Trophoblast cell (in vitro differentiated cells and primary cell): ENCODE data around the gene DMBX1.

ENCODE experiments used
- DNase-seq, 2 donors: peaks; one replicate each; pipeline ENCODE4 v3.0.0-alpha.2; 2016
- H2AFZ ChIP-seq: 2 replicates; pipeline ENCODE4 v1.6.1; 2013; ENCODE audit warnings: low read length, moderate library complexity, mild to moderate bottlenecking; ENCODE audit not compliant: insufficient read depth, poor library complexity
- H2AK5ac ChIP-seq: 2 replicates; pipeline ENCODE4 v1.6.1; 2013; ENCODE audit warnings: mild to moderate bottlenecking, low read length
- H2BK120ac ChIP-seq: 2 replicates; pipeline ENCODE4 v1.6.1; 2013; ENCODE audit warnings: low read length, mild to moderate bottlenecking, moderate library complexity; ENCODE audit not compliant: insufficient read depth, poor library complexity
- H2BK12ac ChIP-seq: 2 replicates; pipeline ENCODE4 v1.6.1; 2013; ENCODE audit warnings: mild to moderate bottlenecking, low read length, moderate library complexity
- H2BK5ac ChIP-seq: 2 replicates; pipeline ENCODE4 v1.6.1; 2013; ENCODE audit warnings: low read length, low read depth, moderate library complexity, mild to moderate bottlenecking; ENCODE audit not compliant: poor library complexity
- H3K14ac ChIP-seq: 2 replicates; pipeline ENCODE4 v1.6.1; 2013; ENCODE audit warnings: mild to moderate bottlenecking, low read length
- H3K18ac ChIP-seq: 2 replicates; pipeline ENCODE4 v1.6.1; 2013; ENCODE audit warnings: mild to moderate bottlenecking, low read length
- H3K23ac ChIP-seq: 2 replicates; pipeline ENCODE4 v1.6.1; 2013; ENCODE audit warnings: low read length
- H3K27ac ChIP-seq: 2 replicates; pipeline ENCODE4 v1.5.1; 2013; ENCODE audit warnings: low read depth, mild to moderate bottlenecking, inconsistent platforms, low read length, moderate library complexity
- H3K27me3 ChIP-seq: 2 replicates; pipeline ENCODE4 v1.6.1; 2013; ENCODE audit warnings: inconsistent platforms, mild to moderate bottlenecking, low read length, moderate library complexity; ENCODE audit not compliant: insufficient read depth
- H3K36me3 ChIP-seq, 2 experiments: 1 replicate in 1 of 2; 2 replicates in 1 of 2; pipeline ENCODE4 v1.6.1; 2013; ENCODE audit warnings: low read length in 2 of 2, mild to moderate bottlenecking in 2 of 2, moderate library complexity in 1 of 2; ENCODE audit not compliant: insufficient read depth in 2 of 2, control insufficient read depth in 1 of 2
- H3K4ac ChIP-seq: 2 replicates; pipeline ENCODE4 v1.6.1; 2013; ENCODE audit warnings: low read depth, mild to moderate bottlenecking, low read length, moderate library complexity
- H3K4me1 ChIP-seq, 2 experiments: 1 replicate in 1 of 2; 2 replicates in 1 of 2; pipeline ENCODE4 v1.6.1; 2013; ENCODE audit warnings: low read length in 2 of 2, mild to moderate bottlenecking in 2 of 2, moderate library complexity in 1 of 2; ENCODE audit not compliant: insufficient read depth in 2 of 2, control insufficient read depth in 1 of 2
- H3K4me2 ChIP-seq: 2 replicates; pipeline ENCODE4 v1.6.1; 2013; ENCODE audit warnings: inconsistent platforms, mild to moderate bottlenecking, low read length, moderate library complexity
- H3K4me3 ChIP-seq: 2 replicates; pipeline ENCODE4 v1.5.1; 2013; ENCODE audit warnings: mild to moderate bottlenecking, low read depth, low read length, inconsistent platforms
- H3K79me1 ChIP-seq: one replicate; pipeline ENCODE4 v1.6.1; 2013; ENCODE audit warnings: low read length
- H3K79me2 ChIP-seq: 2 replicates; pipeline ENCODE4 v1.6.1; 2013; ENCODE audit warnings: low read length, mild to moderate bottlenecking; ENCODE audit not compliant: control insufficient read depth, insufficient read depth, poor library complexity
- H3K9ac ChIP-seq: 2 replicates; pipeline ENCODE4 v1.6.1; 2013; ENCODE audit warnings: mild to moderate bottlenecking, low read length
- H3K9me3 ChIP-seq: 2 replicates; pipeline ENCODE4 v1.6.1; 2013; ENCODE audit warnings: low read depth, mild to moderate bottlenecking, control low read depth, inconsistent platforms, low read length; ENCODE audit not compliant: insufficient read depth
- H4K12ac ChIP-seq: 2 replicates; pipeline ENCODE4 v1.6.1; 2013; ENCODE audit warnings: low read depth, mild to moderate bottlenecking, low read length, moderate library complexity
- H4K8ac ChIP-seq: 2 replicates; pipeline ENCODE4 v1.6.1; 2013; ENCODE audit warnings: low read depth, mild to moderate bottlenecking, low read length, moderate library complexity
- H4K91ac ChIP-seq: one replicate; pipeline ENCODE4 v1.6.1; 2013; ENCODE audit warnings: low read depth, mild to moderate bottlenecking, low read length, moderate library complexity
- WGBS: extraction: QIAGEN DNeasy Blood & Tissue Kit; methylation state at CpG from one replicate; pipeline ENCODE4 v1.1.7; 2013; ENCODE audit warnings: missing lambda C conversion rate; ENCODE audit not compliant: insufficient read length, insufficient coverage; ENCODE audit errors: extremely low coverage; 5-methylcytosine and 5-hydroxymethylcytosine counted together

DMBX1 gene

DNA sequence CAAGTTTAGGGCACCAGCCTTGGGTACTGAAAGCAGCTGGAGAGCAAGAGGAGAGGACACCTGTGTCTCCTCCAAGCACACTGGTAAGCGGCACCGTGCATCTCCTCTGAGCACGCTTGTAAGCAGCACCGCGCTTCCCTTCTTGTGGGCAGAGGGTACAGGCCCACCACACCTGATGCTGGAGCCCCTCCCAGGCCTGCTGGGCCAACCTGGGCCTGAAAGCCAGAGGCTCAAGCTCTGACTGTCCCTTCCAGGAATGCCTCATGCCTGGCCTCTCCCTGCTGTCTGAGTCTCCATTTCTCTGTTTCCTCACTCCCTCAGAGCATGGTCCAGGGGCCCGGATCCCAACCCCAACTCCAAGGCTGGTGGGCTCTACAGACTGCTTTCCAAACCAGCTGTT, 25.9 kb downstream of the DMBX1 start:
- H3K79me1 ChIP-seq, result peaks cover 3% of the 10 kb centered on the region
- no peak overlapping the region for H3K23ac ChIP-seq
- H3K27ac ChIP-seq, result no peak overlapping the region
- H4K8ac ChIP-seq, result no peak overlapping the region
- H3K27me3 ChIP-seq, result no peaks in the 10 kb centered on the region
- no peak overlapping the region for H3K18ac ChIP-seq
- no peak overlapping the region for H3K4me3 ChIP-seq
- no peak overlapping the region for H2AK5ac ChIP-seq
- H3K79me2 ChIP-seq, result no peaks in the 10 kb centered on the region
- H3K4ac ChIP-seq, result no peak overlapping the region
- no peak overlapping the region for H3K14ac ChIP-seq
- H4K12ac ChIP-seq, result no peak overlapping the region
- no peak overlapping the region for H4K91ac ChIP-seq
- H3K4me2 ChIP-seq, result no peak overlapping the region
- H3K9ac ChIP-seq, result no peak overlapping the region
- no peak overlapping the region for H2BK12ac ChIP-seq
- peaks cover 3% of the 10 kb centered on the region for H3K9me3 ChIP-seq
- no peak overlapping the region for H2BK5ac ChIP-seq
- DNase-seq, result no peak
- H2AFZ ChIP-seq, result no peak overlapping the region
- H3K36me3 ChIP-seq, result no peaks in the 10 kb centered on the region
- peaks cover 15% of the 10 kb centered on the region in 2 experiments for H3K4me1 ChIP-seq
- WGBS, result no CpG with 5 or more reads among the region's 6 CpGs
- no peak overlapping the region for H2BK120ac ChIP-seq

GRCh38 chr1:46516200-46516950, 26.7 kb downstream of the DMBX1 start:
- no CpG with 5 or more reads among the region's 12 CpGs for WGBS
- H4K8ac ChIP-seq, result no peak overlapping the region
- no peak overlapping the region for H3K27ac ChIP-seq

DNA sequence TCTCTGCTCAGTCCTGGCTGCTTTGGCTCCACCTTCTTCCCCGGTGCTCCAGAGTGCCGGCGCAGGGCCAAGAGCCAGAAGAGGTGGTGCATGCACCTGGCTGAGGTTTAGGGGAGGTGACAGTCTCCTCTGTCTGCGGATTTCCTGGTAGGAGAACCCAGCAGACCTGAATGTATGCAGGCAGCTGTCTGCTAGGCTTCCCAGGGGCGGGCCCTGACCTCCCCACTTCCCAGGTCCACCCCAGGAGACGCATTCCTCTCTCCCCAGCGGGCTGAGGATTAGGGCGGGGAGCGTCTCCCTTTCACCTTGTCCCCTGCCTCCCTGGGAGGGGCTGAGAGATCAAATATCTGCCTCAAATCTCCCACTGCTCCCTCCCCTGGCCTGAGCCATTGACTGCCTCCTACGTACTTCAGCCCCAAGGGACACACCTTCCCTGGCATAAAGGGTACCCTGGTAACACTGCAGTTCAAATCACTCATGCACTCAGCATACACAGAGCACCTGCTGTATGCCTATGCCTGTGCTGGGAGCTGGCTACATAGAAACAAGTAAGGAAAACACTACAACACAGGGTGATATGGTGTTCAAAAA, 27.5 kb downstream of the DMBX1 start:
- no peak overlapping the region for H3K4ac ChIP-seq
- no peaks in the 10 kb centered on the region for H3K79me2 ChIP-seq
- H3K79me1 ChIP-seq, result peaks cover 4% of the 10 kb centered on the region
- H3K27me3 ChIP-seq, result no peaks in the 10 kb centered on the region
- H3K18ac ChIP-seq, result no peak overlapping the region
- H3K9me3 ChIP-seq, result peaks cover 3% of the 10 kb centered on the region
- no peak overlapping the region for H2BK5ac ChIP-seq
- H4K12ac ChIP-seq, result no peak overlapping the region
- H2AK5ac ChIP-seq, result no peak overlapping the region
- H3K36me3 ChIP-seq, result no peaks in the 10 kb centered on the region
- no peak overlapping the region for H4K8ac ChIP-seq
- no peak overlapping the region for H3K9ac ChIP-seq
- no peak overlapping the region for H3K14ac ChIP-seq
- no CpG with 5 or more reads among the region's 10 CpGs for WGBS
- no peak overlapping the region for H3K23ac ChIP-seq
- H2AFZ ChIP-seq, result no peak overlapping the region
- H2BK12ac ChIP-seq, result no peak overlapping the region
- H2BK120ac ChIP-seq, result no peak overlapping the region
- H3K4me3 ChIP-seq, result no peak overlapping the region
- H4K91ac ChIP-seq, result no peak overlapping the region
- H3K4me2 ChIP-seq, result no peak overlapping the region
- DNase-seq, result no peak
- no peak overlapping the region for H3K27ac ChIP-seq
- H3K4me1 ChIP-seq, result peaks cover 18% of the 10 kb centered on the region in 2 experiments

More at GRCh38 chr1:46516200-46516950, 26.7 kb downstream of the DMBX1 start:
- peaks cover 3% of the 10 kb centered on the region for H3K79me1 ChIP-seq
- H3K36me3 ChIP-seq, result no peaks in the 10 kb centered on the region
- H4K91ac ChIP-seq, result no peak overlapping the region
- H3K9me3 ChIP-seq, result peaks cover 3% of the 10 kb centered on the region
- no peak overlapping the region for H2BK5ac ChIP-seq
- H3K4ac ChIP-seq, result no peak overlapping the region
- peaks cover 18% of the 10 kb centered on the region in 2 experiments for H3K4me1 ChIP-seq
- no peak overlapping the region for H3K4me2 ChIP-seq
- H3K23ac ChIP-seq, result no peak overlapping the region
- no peak overlapping the region for H3K18ac ChIP-seq
- no peak overlapping the region for H2BK12ac ChIP-seq
- H3K9ac ChIP-seq, result no peak overlapping the region
- no peak overlapping the region for H3K4me3 ChIP-seq
- no peaks in the 10 kb centered on the region for H3K27me3 ChIP-seq
- H2BK120ac ChIP-seq, result no peak overlapping the region
- no peak overlapping the region for H3K14ac ChIP-seq
- no peak overlapping the region for H4K12ac ChIP-seq
- H2AK5ac ChIP-seq, result no peak overlapping the region
- H3K79me2 ChIP-seq, result no peaks in the 10 kb centered on the region
- DNase-seq, result no peak
- H2AFZ ChIP-seq, result no peak overlapping the region

GRCh38 chr1:46517932-46518498, 28.4 kb downstream of the DMBX1 start:
- H4K12ac ChIP-seq, result no peak overlapping the region

More at GRCh38 chr1:46517932-46518498, 28.4 kb downstream of the DMBX1 start:
- no peak overlapping the region for H3K9ac ChIP-seq
- no peak overlapping the region for H4K91ac ChIP-seq
- H3K27me3 ChIP-seq, result no peaks in the 10 kb centered on the region
- no peak overlapping the region for H3K14ac ChIP-seq
- no peak overlapping the region for H3K27ac ChIP-seq
- H2BK120ac ChIP-seq, result no peak overlapping the region
- no peak overlapping the region for H2BK5ac ChIP-seq
- H3K9me3 ChIP-seq, result peaks cover 4% of the 10 kb centered on the region
- 100% methylated on average over 1 of the region's 4 CpGs for WGBS
- H3K79me1 ChIP-seq, result peaks cover 4% of the 10 kb centered on the region
- no peak overlapping the region for H2BK12ac ChIP-seq
- no peak overlapping the region for H3K4me3 ChIP-seq
- H4K8ac ChIP-seq, result no peak overlapping the region
- no peak overlapping the region for H3K4me2 ChIP-seq
- H3K36me3 ChIP-seq, result no peaks in the 10 kb centered on the region
- H3K23ac ChIP-seq, result no peak overlapping the region
- no peak overlapping the region for H3K18ac ChIP-seq
- peaks cover 18% of the 10 kb centered on the region in 2 experiments for H3K4me1 ChIP-seq
- H2AK5ac ChIP-seq, result no peak overlapping the region
- DNase-seq, result no peak
- H2AFZ ChIP-seq, result no peak overlapping the region
- H3K79me2 ChIP-seq, result no peaks in the 10 kb centered on the region
- no peak overlapping the region for H3K4ac ChIP-seq
